Measurements from ENCODE around the gene CACNA1C. TPM values are rescaled to one million over a fixed set of nuclear protein-coding genes. Genes with fewer than 3 reads are reported as not detected.

Gene CACNA1C
- total and polyA plus RNA-seq, 10 of the 15 experiments (the other 5 are each of a cell fraction or from before 2014, with no cell fraction given), result under 0.01 to 0.15 (median 0.09) TPM; not detected in 5

GRCh38 chr12:2234646-2235350, 182.0 kb downstream of the CACNA1C start (continued):
- TF ChIP-seq ZBTB33 (IDR thresholded peaks at IDR 0.05) (no peak), CHD1 (IDR thresholded peaks at IDR 0.05; ENCODE audit: low read depth, low read length) (no peak), NFXL1 (IDR thresholded peaks at IDR 0.05; ENCODE audit: borderline replicate concordance) (no peak), NFYB (IDR thresholded peaks at IDR 0.05; ENCODE audit: insufficient read depth, low read depth, low read length) (no peak), ESRRA (IDR thresholded peaks at IDR 0.05; ENCODE audit: low read length) (no peak), RCOR1 (conservative IDR thresholded peaks at IDR 0.05; ENCODE audit: low read depth, low read length) (no peak), ZZZ3 (IDR thresholded peaks at IDR 0.05; ENCODE audit: control insufficient read depth, insufficient read length, low read depth) (no peak)

GRCh38 chr12:2236506-2237294, 183.9 kb downstream of the CACNA1C start:
- CTCF ChIA-PET, result no interaction called here
- WGBS (ENCODE audit: insufficient coverage, insufficient replicate concordance, low lambda C conversion rate, missing lambda C conversion rate), result 55% methylated on average over 5 of the region's 5 CpGs
- TF ChIP-seq SKIL (IDR thresholded peaks at IDR 0.05; ENCODE audit: low read depth, poor library complexity, severe bottlenecking), result no peak
- TF ChIP-seq MEF2B (IDR thresholded peaks at IDR 0.05; ENCODE audit: partially characterized antibody, poor library complexity, severe bottlenecking), result no peak
- TF ChIP-seq NFXL1 (IDR thresholded peaks at IDR 0.05; ENCODE audit: borderline replicate concordance), result no peak
- TF ChIP-seq, protein P1, sequence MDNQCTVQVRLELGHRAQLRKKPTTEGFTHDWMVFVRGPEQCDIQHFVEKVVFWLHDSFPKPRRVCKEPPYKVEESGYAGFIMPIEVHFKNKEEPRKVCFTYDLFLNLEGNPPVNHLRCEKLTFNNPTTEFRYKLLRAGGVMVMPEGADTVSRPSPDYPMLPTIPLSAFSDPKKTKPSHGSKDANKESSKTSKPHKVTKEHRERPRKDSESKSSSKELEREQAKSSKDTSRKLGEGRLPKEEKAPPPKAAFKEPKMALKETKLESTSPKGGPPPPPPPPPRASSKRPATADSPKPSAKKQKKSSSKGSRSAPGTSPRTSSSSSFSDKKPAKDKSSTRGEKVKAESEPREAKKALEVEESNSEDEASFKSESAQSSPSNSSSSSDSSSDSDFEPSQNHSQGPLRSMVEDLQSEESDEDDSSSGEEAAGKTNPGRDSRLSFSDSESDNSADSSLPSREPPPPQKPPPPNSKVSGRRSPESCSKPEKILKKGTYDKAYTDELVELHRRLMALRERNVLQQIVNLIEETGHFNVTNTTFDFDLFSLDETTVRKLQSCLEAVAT (IDR thresholded peaks at IDR 0.05), result no peak
- TF ChIP-seq ZNF384 (IDR thresholded peaks at IDR 0.05; ENCODE audit: borderline replicate concordance, low read depth, low read length), result no peak
- no peak for TF ChIP-seq ZBTB33 (IDR thresholded peaks at IDR 0.05)
- TF ChIP-seq NFYB (IDR thresholded peaks at IDR 0.05; ENCODE audit: insufficient read depth, low read depth, low read length), result no peak

More at GRCh38 chr12:2236506-2237294, 183.9 kb downstream of the CACNA1C start:
- Histone ChIP-seq H3K36me3 (ENCODE audit: control insufficient read depth in 2 of 2, insufficient read depth in 2 of 2, low read length in 1 of 2) (no peaks in the 10 kb centered on the region), H3K27ac (ENCODE audit: control insufficient read depth, insufficient read depth) (no peak overlapping the region), H2AFZ (ENCODE audit: control insufficient read depth, low read depth, low read length) (no peak overlapping the region), H3K27me3 (replicated peaks in 1 of 2; ENCODE audit: control insufficient read depth in 2 of 2, insufficient read depth in 2 of 2, low read length in 1 of 2) (no peaks in the 10 kb centered on the region), H4K20me1 (ENCODE audit: control insufficient read depth, insufficient read depth) (no peaks in the 10 kb centered on the region), H3K4me2 (ENCODE audit: control insufficient read depth, insufficient read depth) (no peak overlapping the region), H3K4me3 (no peak overlapping the region), H3K79me2 (ENCODE audit: control insufficient read depth, insufficient read depth, low read length) (no peaks in the 10 kb centered on the region), H3K9ac (ENCODE audit: control insufficient read depth, insufficient read depth, low read length) (no peak overlapping the region), H3K4me1 (ENCODE audit: control insufficient read depth, insufficient read depth, low read length) (no peaks in the 10 kb centered on the region), H3K9me3 (replicated peaks; ENCODE audit: control insufficient read depth, insufficient read depth, low read length) (no peaks in the 10 kb centered on the region)
- no peak for DNase-seq (ENCODE audit: low read depth, low spot score)
- ChIA-PET SMC1A (ENCODE audit: uncharacterized antibody, unreplicated experiment) (interaction anchor here (1.0 kb wide), 1 partner anchor 40 kb away, joined by 5 read pairs; no protein-coding TSS in a partner anchor), POLR2A (no interaction called here), RAD21 (ENCODE audit: unreplicated experiment) (no interaction called here)
- no peak for FAIRE-seq
- no TSS peak for BruUV-seq (replicated peaks)
- intact Hi-C loops (cut with micrococcal nuclease; ENCODE audit: unreplicated experiment) (no loop called here), in situ Hi-C loops (cut with MboI) (no loop called here)
- ATAC-seq, result no peak

Data from GM12878 (cell line).